Prostate gland (tissue), 2 donors: ENCODE results near the gene HBZ. TPM values are rescaled to one million over a fixed set of nuclear protein-coding genes. Genes with fewer than 3 reads are reported as not detected.
"Not testable (repeated sequence)": the region's sequence is repeated elsewhere in the genome, so short reads cannot be mapped to it uniquely, and the experiment has no call there.

Source experiments
- DNase-seq: peaks from one replicate; pipeline ENCODE4 v3.0.0-alpha.2; 2019; ENCODE audit warnings: low spot score
- H3K27ac ChIP-seq, 2 donors: fragments of 200-600 bp; sonication (generic); 2 replicates each; pipeline ENCODE4 v1.5.1; 2017 to 2019
- H3K27me3 ChIP-seq: fragments of 200-600 bp; sonication (generic); replicated peaks from 2 replicates; pipeline ENCODE4 v1.5.1; 2019; ENCODE audit not compliant: insufficient read depth
- H3K36me3 ChIP-seq, 2 donors: fragments of 200-600 bp; sonication (generic); 1 replicate in 1 of 2; 2 replicates in 1 of 2; pipeline versions ENCODE4 v1.5.1 to v1.8.1; 2017 to 2019
- H3K4me1 ChIP-seq: fragments of 200-600 bp; sonication (generic); replicated peaks from 2 replicates; pipeline ENCODE4 v1.5.1; 2019
- H3K4me3 ChIP-seq, 2 donors: fragments of 200-600 bp; sonication (generic); 2 replicates each; pipeline ENCODE4 v1.5.1; 2017 to 2019
- H3K9me3 ChIP-seq: fragments of 200-600 bp; sonication (generic); 2 replicates; pipeline ENCODE4 v1.5.1; 2017
- CTCF ChIP-seq, 4 experiments: fragments of 200-600 bp in 2 of 4; fragments of 450-650 bp in 2 of 4; sonication (generic) in 2 of 4; IDR thresholded peaks; 1 replicate in 3 of 4; 2 replicates in 1 of 4; pipeline ENCODE4 v1.5.1; 2016 to 2019; ENCODE audit warnings: antibody characterized with exemption in 4 of 4, mild to moderate bottlenecking in 2 of 4, moderate library complexity in 2 of 4
- POLR2A ChIP-seq: fragments of 450-650 bp; IDR thresholded peaks from one replicate; pipeline ENCODE4 v1.6.1; 2016; ENCODE audit warnings: antibody characterized with exemption, mild to moderate bottlenecking
- POLR2AphosphoS5 ChIP-seq: sonication (generic); formaldehyde crosslinking; IDR thresholded peaks from one replicate; pipeline ENCODE4 v1.6.1; 2017; ENCODE audit warnings: antibody characterized with exemption
- WGBS: methylation state at CpG from one replicate; pipeline ENCODE4 v1.1.5; 2018; 5-methylcytosine and 5-hydroxymethylcytosine counted together
- intact Hi-C: fragments of 100-400 bp; cut with DNase I; formaldehyde crosslinking; loops from one replicate; pipeline ENCODE4 v1.14.2; 2022
- small RNA-seq, 2 donors: library from RNA; depleted of rRNA; stranded (forward); fragments of <200 nt; gene quantifications; one replicate each; pipeline ENCODE3, GENCODE V24; 2016
- total RNA-seq, 2 donors: library from RNA; depleted of rRNA; stranded (reverse); fragments of >200 nt; gene quantifications; one replicate each; pipeline ENCODE4 v1.1.0, GENCODE V29; 2016

HBZ gene
- total RNA-seq, 2 donors from 2014 or later: not detected

GRCh38 chr16:194516-194915 lies 42.1 kb downstream of the HBZ start:
- Histone ChIP-seq H3K4me1 (no peaks in the 10 kb centered on the region), H3K27ac (no peak overlapping the region), H3K4me3 (no peak overlapping the region), H3K9me3 (no peaks in the 10 kb centered on the region), H3K27me3 (no peaks in the 10 kb centered on the region), H3K36me3 (peaks cover 11 to 33% of the 10 kb centered on the region in 2 donors)
- no peak for TF ChIP-seq POLR2AphosphoS5
- TF ChIP-seq POLR2A: no peak
- TF ChIP-seq CTCF (IDR thresholded peaks at IDR 0.05): no peak
- 96% methylated on average over 6 of the region's 6 CpGs for WGBS
- intact Hi-C loops: no loop called here
- DNase-seq: no peak

- no peaks in the 10 kb centered on the region for H3K27me3 ChIP-seq
- peaks cover 4 to 13% of the 10 kb centered on the region in 2 donors for H3K36me3 ChIP-seq
- no peak for TF ChIP-seq POLR2AphosphoS5
- no peak for TF ChIP-seq POLR2A
- no peak for TF ChIP-seq CTCF (IDR thresholded peaks at IDR 0.05)
- H3K9me3 ChIP-seq: no peaks in the 10 kb centered on the region
- intact Hi-C loops: no loop called here
- no peak overlapping the region for H3K4me3 ChIP-seq
- WGBS: 90% methylated on average over 5 of the region's 5 CpGs
- no peak overlapping the region for H3K27ac ChIP-seq
- no peaks in the 10 kb centered on the region for H3K4me1 ChIP-seq
- no peak for DNase-seq
Measured at GRCh38 chr16:200388-200787, 47.9 kb downstream of the HBZ start.

GRCh38 chr16:203246-203645 lies 50.8 kb downstream of the HBZ start:
- intact Hi-C loops: no loop called here
- TF ChIP-seq POLR2AphosphoS5 (no peak), CTCF (IDR thresholded peaks at IDR 0.05) (no peak), POLR2A (no peak)
- 93% methylated on average over 3 of the region's 4 CpGs for WGBS
- DNase-seq: no peak
- no peaks in the 10 kb centered on the region for H3K27me3 ChIP-seq
- no peak overlapping the region for H3K27ac ChIP-seq
- H3K4me3 ChIP-seq: no peak overlapping the region
- peaks cover 4 to 30% of the 10 kb centered on the region in 2 donors for H3K36me3 ChIP-seq
- no peaks in the 10 kb centered on the region for H3K9me3 ChIP-seq
- no peaks in the 10 kb centered on the region for H3K4me1 ChIP-seq

- peaks cover 4 to 30% of the 10 kb centered on the region in 2 donors for H3K36me3 ChIP-seq
Measured at GRCh38 chr16:204046-204445, 51.6 kb downstream of the HBZ start.

More at GRCh38 chr16:204046-204445, 51.6 kb downstream of the HBZ start:
- DNase-seq, H3K27me3 ChIP-seq, H3K4me3 ChIP-seq, intact Hi-C loops, H3K9me3 ChIP-seq, H3K4me1 ChIP-seq, H3K27ac ChIP-seq: not testable (repeated sequence)
- WGBS: 95% methylated on average over 9 of the region's 9 CpGs

Small RNA genes within 50 kb of the gene (small RNA-seq; reads per million reads assigned to genes)
- 0 reads per million in 2 donors for gene RF00019

Other genes starting within 250 kb of the HBZ start
- 1 to 10 TPM; 6.2 to 6.8 TPM for gene POLR3K, start 99.0 kb upstream of the HBZ start, total RNA-seq
- gene SNRNP25, start 98.8 kb upstream of the HBZ start, total RNA-seq: 10 to 100 TPM; 22.9 to 40.8 TPM
- 10 to 100 TPM; 55.4 to 79.5 TPM for gene RHBDF1, start 80.0 kb upstream of the HBZ start, total RNA-seq
- 100 to 1,000 TPM; 111 to 138 TPM for gene MPG, start 74.4 kb upstream of the HBZ start, total RNA-seq
- gene NPRL3, start 14.0 kb upstream of the HBZ start, total RNA-seq: 10 to 100 TPM; 36.1 to 47.1 TPM
- gene HBM, start 13.3 kb downstream of the HBZ start, total RNA-seq: not detected
- 10 to 100 TPM in 1 of 2 donors, 1 to 10 TPM in 1; 7.4 to 15.5 TPM for gene HBA2, start 20.2 kb downstream of the HBZ start, total RNA-seq
- 10 to 100 TPM in 1 of 2 donors, not detected in 1; 43.4 TPM for gene HBA1, start 24.0 kb downstream of the HBZ start, total RNA-seq
- not detected for gene HBQ1, start 27.8 kb downstream of the HBZ start, total RNA-seq
- 100 to 1,000 TPM in 1 of 2 donors, 10 to 100 TPM in 1; 55.1 to 108 TPM for gene LUC7L, start 76.8 kb downstream of the HBZ start, total RNA-seq
- 100 to 1,000 TPM in 1 of 2 donors, 10 to 100 TPM in 1; 83.8 to 114 TPM for gene FAM234A, start 82.2 kb downstream of the HBZ start, total RNA-seq
- gene RGS11, start 123.3 kb downstream of the HBZ start, total RNA-seq: 1 to 10 TPM; 2.3 to 5.9 TPM
- 1 to 10 TPM in 1 of 2 donors, under 1 TPM in 1; 0.41 to 7.0 TPM for gene ARHGDIG, start 127.9 kb downstream of the HBZ start, total RNA-seq
- gene PDIA2, start 130.5 kb downstream of the HBZ start, total RNA-seq: 1 to 10 TPM in 1 of 2 donors, not detected in 1; 2.1 TPM
- gene AXIN1, start 200.1 kb downstream of the HBZ start, total RNA-seq: 10 to 100 TPM; 31.2 to 35.2 TPM
- gene MRPL28, start 217.9 kb downstream of the HBZ start, total RNA-seq: 10 to 100 TPM; 83.4 to 84.3 TPM
- gene PGAP6, start 229.3 kb downstream of the HBZ start, total RNA-seq: 100 to 1,000 TPM in 1 of 2 donors, 10 to 100 TPM in 1; 36.8 to 207 TPM
- gene NME4, start 244.6 kb downstream of the HBZ start, total RNA-seq: 100 to 1,000 TPM; 137 to 185 TPM
- 10 to 100 TPM; 23.7 to 38.5 TPM for gene DECR2, start 249.2 kb downstream of the HBZ start, total RNA-seq